NCI-H2107 (cell line): ENCODE data around the gene PPARD.
"Not testable (repeated sequence)": the region's sequence is repeated elsewhere in the genome, so short reads cannot be mapped to it uniquely, and the experiment has no call there.

Source experiments
- DNase-seq: peaks from one replicate; lab custom pipeline; 2025; lab: John Stamatoyannopoulos, UW

The PPARD gene

DNA sequence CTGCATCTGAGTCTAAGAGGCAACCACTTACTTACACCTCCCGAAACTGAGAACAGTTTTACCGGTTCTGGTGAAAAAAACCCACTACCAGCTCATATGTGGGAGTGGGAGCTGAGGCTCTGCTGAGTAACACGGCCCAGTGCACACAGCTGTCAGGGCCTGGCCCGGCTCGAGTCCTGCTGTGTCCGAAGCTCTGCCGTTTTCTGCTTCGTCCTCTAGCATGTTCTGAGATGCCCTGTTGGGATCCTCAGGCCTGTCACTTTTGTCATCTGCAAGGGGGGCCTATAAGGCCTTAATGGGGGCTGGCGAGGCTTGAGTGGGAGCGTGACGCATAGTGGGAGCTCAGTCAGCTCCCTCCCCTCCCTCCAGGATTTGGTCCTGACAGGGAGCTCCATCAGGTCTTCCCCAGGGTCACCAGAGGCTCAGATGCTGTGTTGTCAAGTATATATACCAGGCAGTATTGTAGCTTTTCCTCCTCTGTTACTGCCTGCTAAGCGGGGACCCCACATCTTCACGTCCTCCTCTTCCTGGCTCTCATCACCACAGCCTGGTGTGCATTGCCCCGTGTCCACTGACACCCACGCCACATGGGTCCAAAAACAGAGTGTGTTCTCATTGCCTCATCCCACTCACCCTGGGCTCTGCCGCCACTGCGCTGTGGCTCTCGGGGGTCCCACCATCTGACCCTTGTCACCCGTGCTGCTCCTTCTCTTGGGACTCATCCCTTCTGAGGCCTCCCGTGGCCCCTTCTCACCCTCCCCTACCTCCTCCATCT, 64.5 kb downstream of the PPARD start:
- DNase-seq, result no peak

DNA sequence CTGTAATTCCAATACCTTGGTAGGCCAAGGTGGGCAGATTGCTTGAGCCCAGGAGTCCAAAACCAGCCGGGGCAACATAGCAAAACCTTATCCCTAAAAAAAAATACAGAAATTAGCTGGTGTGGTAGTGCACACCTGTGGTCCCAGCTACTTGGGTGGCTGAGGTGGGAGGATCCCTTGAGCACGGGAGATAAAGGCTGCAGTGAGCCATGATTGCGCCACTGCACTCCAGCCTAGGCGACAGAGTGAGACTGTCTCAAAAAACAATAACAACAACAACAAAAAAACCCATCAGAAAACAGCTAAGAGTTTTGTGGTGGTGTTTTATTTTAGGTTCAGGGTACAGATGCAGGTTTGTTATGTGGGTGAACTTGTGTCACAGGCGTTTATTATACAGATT, 66.9 kb downstream of the PPARD start:
- no peak for DNase-seq

DNA sequence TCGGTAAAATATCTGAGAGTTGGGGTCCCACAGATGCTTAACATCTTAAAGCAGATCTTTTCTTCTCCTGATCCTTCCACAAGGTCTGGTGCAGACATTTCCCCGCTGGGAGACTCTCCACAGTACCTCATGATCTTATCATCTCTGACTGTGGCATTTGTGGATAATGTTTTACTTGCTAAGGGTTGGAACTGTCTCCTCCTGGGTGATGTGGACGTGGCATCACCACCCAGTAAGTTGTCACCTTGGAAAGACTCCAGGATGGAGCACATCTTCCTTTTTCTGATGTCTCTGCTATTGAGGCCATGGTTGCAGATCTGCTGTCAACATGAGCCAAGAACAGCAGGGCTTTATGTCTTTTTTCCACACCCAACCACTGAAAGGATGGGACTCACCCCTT, 67.8 kb downstream of the PPARD start:
- no peak for DNase-seq

DNA sequence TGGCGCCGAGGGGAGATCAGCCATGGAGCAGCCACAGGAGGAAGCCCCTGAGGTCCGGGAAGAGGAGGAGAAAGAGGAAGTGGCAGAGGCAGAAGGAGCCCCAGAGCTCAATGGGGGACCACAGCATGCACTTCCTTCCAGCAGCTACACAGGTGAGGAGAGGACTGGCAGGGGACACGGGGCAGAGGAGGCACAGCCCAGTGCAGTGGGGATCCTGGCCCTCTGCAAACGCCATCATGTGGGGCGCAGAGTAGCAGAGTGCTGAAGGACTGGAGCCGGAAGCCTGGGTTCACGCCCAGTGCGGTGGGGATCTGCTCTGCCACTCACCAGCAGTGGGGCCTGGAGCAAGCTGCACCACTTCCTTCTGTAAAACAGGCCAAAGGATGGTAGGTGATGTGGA, 68.7 kb downstream of the PPARD start:
- DNase-seq, result no peak

DNA sequence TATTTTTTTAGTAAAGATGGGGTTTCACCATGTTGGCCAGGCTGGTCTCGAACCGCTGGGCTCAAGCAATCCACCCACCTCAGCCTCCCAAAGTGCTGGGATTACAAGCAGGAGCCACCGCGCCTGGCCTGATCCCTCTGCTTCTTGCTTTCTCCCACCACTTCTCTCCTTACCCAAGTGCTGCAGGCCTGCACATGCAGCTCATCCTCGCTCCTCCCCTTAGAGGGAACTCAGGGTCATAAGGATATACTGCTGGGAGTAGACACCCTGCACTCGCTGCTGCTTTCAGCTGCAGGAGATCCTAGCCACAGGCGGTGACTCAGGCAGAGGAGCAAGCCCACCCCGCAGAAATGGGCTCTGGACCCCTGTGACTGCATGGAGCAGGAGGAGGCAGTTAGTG, 69.7 kb downstream of the PPARD start:
- no peak for DNase-seq

DNA sequence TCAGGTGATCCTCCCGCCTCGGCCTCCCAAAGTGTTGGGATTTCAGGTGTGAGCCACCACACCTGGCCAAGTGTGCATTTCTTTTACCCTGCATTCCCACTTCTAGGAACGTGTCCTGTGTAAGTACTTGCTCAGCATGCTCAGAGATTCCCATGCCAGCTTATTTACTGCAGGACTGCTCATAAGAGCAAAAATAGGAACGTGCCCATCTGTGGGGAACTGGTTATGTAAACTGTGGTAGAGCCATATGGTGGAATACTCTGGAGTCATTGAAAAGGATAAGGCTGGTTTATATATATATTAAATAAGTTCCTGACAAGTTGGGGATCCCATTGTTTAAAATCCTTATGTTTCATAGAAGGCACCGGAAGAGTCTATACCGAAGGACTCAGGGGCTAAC, 71.6 kb downstream of the PPARD start:
- DNase-seq, result no peak

DNA sequence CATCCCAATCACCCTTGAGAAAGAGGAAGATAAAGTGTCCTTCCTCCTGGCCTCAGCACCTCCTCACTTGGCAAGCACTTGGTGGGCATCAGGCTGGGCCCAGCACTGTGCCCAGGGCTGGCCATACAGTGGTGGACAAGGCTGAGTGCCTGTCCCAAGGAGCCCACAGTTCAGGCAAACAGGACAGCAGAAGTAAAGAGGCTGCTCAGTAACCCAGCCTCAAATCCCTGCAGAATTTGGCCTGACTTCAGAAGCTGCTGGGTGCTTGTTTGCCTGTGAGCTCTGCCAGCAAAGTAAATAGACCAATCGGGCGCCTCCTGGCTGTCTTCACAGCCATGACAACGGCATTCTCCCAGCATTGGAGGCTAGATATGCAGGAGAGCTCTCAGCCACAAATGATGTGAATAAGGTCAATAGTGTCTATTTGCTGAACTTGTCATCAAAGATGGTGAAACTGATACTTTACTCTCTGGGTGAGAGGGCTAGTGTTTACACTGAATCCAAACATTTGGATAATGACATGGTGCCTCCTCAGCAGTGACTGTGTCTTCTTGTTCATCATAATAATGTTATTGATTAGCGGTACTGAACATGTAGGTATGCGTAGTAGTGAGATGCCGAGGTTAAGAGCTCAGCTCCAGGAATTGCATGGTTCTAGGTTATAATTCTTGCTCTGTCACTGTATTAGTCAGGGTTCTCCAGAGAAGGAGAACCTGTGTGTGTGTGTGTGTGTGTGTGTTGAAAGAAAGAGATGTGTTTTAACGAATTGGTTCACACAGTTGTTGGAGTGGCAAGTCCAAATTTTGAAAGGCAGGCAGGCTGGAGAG, 72.9 kb downstream of the PPARD start:
- peak; percentile 35 for DNase-seq

DNA sequence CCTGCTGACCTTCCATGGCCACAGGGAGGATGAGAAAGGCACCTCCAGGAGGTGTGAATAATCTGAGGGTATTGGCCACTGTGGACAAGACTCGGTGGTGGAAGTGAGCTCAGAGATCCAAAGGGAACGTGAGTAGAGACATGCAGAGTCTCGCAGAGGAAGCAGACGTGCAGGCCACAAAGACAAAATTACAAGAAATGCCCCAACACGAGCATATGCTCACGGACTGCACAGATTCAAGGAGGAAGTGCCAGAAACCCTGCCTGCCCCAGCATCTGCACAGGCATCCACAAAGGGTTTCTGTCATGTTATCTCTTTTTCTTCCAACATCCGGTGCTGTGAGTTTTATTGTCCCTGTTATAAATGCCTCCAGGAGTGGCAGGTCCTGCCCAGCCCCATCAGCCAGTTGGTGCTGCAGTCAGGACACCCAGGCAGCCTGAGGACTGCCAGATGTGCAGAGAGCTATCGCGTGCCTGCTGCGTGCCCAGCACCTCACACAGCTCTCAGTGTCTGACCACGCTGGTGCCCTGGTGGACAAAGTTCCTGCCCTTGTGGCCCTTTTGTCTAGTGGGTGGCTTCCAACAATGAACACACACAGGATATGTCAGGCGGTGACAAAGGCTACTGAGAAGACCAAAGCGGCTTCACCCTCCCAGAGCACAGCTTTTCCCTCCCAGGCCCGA, 75.8 kb downstream of the PPARD start:
- DNase-seq, result no peak

DNA sequence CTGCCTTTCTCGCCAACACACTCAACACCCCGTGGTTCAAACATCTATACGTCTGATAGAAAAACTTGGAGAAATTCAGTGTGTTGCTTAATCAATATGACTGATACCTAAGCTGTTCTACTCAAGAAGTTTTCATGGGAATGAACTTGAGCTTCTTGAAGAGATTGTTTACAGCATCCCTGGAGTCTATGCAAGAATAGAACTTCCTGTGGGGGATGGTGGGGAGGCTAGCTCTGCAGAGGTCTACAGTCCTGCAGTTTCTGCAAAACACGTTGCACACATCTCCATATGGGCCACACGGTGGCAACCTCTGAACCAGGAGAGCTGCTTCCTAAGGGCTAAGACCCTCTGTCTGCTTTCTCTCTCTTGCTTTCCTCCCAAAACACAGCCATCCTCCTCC, 77.1 kb downstream of the PPARD start:
- no peak for DNase-seq

DNA sequence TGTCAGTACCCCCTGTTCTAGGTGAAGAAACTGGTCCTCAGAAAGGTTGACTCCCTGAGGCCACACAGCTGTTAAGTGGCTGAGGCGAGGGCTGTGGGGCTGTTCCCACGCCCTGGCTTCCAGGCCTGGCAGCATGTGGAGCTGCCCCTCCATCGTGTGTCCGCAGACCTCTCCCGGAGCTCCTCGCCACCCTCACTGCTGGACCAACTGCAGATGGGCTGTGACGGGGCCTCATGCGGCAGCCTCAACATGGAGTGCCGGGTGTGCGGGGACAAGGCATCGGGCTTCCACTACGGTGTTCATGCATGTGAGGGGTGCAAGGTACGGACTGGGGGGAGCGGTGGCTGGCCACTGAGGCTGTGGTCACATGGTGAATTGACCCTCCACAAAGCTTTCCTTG, 77.6 kb downstream of the PPARD start:
- no peak for DNase-seq

DNA sequence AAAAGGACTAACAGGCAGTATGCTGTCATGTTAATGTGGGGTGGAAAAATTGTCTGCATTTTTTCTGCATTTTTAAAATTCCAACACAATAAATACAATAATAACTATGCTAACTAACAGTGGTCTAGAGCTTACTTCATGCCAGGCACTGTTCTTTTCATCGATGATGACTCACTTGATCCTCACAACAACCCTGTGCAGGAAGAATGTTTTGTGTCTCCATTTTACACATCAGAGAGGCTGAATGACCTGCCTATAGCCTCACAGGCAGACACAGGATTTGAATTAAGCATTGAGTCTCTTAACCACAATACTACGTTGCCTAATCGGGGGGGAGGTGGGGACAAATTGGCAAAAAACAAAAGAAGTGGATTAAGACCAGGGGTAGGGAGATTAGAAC, 82.9 kb downstream of the PPARD start:
- DNase-seq, result no peak

DNA sequence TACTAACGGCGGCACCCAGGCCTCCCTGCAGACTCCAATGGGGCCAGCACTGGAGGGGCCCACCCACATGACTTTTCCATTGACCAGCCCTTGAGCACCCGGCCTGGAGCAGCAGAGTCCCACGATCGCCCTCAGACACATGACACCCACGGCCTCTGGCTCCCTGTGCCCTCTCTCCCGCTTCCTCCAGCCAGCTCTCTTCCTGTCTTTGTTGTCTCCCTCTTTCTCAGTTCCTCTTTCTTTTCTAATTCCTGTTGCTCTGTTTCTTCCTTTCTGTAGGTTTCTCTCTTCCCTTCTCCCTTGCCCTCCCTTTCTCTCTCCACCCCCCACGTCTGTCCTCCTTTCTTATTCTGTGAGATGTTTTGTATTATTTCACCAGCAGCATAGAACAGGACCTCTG, 83.7 kb downstream of the PPARD start:
- DNase-seq, result no peak

DNA sequence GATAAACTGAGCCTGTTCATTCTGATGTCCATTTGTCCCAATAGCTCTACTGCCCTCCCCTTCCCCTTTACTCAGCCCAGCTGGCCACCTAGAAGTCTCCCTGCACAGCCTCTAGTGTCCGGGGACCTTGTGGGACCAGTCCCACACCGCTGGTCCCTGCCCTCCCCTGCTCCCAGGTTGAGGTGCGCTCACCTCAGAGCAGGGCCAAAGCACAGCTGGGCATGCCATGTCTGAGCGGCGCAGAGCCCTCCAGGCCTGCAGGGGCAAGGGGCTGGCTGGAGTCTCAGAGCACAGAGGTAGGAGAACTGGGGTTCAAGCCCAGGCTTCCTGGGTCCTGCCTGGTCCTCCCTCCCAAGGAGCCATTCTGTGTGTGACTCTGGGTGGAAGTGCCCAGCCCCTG, 85.1 kb downstream of the PPARD start:
- DNase-seq, result no peak

DNA sequence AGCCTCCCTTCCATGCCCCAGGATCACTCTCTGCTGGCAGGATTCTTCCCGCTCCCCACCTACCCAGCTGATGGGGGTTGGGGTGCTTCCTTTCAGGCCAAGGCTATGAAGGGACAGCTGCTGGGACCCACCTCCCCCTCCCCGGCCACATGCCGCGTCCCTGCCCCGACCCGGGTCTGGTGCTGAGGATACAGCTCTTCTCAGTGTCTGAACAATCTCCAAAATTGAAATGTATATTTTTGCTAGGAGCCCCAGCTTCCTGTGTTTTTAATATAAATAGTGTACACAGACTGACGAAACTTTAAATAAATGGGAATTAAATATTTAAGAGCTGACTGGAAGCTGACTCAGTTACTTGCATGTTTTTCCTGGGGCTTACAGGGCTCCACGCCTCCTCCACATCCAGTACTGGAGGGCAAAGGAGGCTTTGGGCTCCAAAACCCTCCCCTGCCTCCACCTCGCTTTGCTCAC, 85.5 kb downstream of the PPARD start:
- DNase-seq, result no peak

DNA sequence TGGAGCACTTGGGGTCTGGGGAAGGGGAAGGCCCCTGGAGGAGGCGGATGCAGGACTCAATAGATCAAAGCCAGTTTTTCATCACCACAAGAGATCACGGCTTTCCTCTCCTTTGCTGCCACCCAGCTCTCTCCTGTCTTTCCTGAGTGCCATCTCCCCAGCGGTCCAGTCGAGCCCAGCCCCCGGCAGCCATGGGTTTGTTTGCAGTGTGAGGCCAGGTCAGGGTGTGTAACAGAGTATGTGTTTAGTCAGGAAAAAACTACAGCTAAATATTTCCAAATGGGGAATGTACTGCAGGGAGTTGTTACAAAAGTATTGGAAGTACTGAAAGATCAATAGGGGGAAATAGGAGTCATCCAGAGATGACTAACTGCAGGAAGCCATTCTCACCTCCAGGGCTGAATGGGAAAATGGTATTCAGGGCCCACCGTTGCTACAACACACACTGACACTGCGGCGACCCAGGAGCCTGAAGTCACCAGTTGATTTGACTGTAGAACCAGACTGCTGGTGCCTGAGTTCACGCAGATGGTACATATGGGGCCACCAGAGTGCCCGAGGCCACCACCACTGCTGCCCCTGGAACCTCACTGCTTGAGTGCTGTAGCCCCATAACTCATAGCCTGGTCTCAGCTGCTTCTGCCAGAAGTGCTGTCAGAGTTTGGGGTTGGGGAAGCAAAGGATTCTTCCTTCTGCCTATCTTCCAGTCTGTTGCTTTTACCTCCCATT, 86.2 kb downstream of the PPARD start:
- DNase-seq, result no peak

DNA sequence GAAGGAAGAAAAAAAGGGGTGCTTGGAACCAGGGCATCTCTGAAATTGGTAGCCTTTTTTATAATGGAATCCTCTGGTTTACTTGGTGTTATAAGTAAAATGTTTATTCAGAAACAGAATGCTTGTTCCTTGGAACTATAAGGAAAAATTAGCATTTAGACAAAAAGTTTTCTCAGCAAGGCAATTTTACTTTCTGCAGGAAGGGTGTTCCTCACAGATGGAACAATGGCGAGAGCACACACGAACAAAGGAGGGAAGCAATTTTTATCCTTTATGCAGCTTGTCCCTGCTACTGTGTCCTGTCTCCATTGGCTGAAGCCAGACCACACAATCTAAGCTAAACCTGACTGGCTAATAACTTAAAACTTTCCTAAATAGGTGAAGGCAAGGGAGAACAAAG, 87.1 kb downstream of the PPARD start:
- DNase-seq, result no peak

DNA sequence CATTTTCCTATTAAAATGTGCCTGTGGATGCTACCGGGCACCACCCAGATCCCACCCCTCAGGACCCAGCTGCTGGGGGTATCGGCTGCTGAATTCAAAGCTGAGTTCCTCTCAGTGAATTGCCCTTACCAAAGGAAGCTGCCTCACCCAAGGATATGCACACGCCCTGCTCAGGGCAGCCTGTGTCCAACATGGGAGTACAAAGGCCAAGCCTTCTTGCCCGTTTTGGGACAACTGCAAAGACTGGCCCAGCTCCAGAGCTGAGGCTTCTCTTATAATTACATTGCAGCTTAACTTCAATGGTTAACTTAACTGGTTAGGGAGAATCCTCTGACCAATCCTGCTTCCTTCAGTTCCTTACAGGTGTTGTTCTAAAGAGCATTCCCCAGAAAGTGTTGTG, 89.9 kb downstream of the PPARD start:
- DNase-seq, result no peak

DNA sequence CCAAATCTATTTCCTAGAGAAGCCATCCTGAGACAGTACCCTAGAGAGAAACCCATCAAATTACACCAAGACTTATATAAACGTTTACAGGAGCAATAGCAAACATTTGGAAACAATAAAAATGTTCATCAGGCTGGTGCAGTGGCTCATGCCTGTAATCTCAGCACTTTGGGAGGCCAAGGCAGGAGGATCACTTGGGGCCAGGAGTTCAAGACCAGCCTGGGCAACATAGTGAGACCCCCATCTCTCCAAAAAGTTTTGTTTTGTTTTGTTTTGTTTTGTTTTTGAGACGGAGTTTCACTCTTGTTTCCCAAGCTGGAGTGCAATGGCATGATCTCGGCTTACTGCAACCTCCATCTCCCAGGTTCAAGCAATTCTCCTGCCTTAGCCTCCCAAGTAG, 90.3 kb downstream of the PPARD start:
- not testable (repeated sequence) for DNase-seq

DNA sequence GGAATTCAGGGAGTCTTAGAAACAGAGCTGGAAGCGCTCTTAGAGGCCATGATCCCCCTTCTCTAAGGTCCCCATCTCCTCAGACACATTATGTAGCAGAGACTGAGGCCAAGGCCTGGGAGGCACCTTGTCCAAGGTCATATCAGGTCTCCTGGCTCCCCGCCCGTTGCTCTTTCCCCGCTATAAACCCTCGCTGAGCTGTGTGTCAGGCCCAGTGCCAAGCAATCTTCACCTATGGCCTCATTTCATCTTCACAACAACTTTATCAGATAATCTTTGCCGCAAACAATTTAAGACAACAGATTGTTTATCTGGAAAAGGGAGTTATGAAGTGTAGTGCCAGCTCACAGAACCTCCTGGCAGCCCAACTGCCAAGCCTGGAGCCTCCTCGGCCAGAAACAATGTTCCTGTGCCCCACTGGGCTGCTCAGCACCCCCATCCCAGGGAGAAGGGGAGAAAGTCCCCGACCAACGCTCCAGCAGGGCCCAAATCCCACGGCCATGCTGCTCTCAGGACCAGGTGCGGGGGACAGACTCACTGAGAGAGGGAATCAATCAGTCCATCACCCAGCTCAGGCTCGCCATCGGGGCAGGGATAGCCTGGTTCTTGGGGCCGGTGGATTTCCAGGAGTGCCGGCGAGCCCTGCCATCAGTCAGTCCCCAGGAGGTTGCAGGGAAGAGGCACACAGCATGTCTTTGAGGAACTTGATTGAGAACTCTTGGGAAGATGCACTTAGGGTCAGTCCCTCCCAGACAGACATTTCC, 92.9 kb downstream of the PPARD start:
- DNase-seq, result no peak

DNA sequence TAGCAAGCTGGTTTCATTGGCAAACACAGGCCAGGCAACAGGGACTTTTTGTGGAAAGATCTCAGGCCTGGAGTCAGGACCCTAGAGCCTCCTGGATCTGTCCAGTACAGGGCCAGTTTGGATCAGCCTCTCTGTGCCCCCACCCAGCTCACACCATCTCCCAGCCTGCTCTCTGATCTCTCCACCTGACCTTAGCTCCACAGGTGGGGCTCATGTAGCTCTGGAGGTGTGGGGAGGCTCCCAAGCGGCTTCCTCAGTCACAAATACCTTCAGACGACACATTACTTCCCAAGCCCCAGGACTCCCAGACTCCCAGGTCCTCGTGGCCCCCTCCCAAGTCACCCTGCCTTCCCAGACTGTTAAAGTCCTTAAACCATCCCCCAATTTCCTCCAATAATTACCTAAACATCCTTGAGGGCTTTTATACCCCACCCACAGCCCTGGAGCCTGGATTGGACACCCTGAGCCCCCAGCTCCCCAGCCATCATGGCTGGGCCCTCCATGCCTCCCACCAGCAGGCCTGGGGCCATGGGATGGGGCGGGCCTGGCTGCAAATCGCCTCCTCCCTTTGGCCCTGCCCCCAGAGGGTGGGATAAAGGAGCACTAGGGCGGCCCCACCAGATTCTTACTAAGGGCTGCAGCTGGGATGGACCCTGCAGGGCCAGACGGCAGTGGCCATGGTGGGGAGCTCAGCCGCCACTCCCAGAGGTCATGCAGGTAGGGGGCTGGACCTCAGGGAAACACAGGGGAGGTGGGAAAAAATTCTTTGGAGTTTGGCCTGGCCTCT, 93.9 kb downstream of the PPARD start:
- no peak for DNase-seq
